Endodermal cell (in vitro differentiated cells): ENCODE measurements around the gene TEX2. TPM values are rescaled to one million over a fixed set of nuclear protein-coding genes. Genes with fewer than 3 reads are reported as not detected.

Source experiments
- DNase-seq: peaks from one replicate; pipeline ENCODE4 v3.0.0-alpha.2; 2017
- H3K27ac ChIP-seq: 2 replicates; pipeline ENCODE4 v1.5.1; 2013; ENCODE audit warnings: mild to moderate bottlenecking, low read depth, low read length, moderate library complexity
- H3K27me3 ChIP-seq: 2 replicates; pipeline ENCODE4 v1.6.1; 2013; ENCODE audit warnings: mild to moderate bottlenecking, low read length, moderate library complexity; ENCODE audit not compliant: insufficient read depth, control insufficient read depth, poor library complexity, severe bottlenecking
- H3K36me3 ChIP-seq: 2 replicates; pipeline ENCODE4 v1.7.0; 2013; ENCODE audit warnings: mild to moderate bottlenecking, low read length, moderate library complexity; ENCODE audit not compliant: control insufficient read depth, insufficient read depth
- H3K4me1 ChIP-seq: one replicate; pipeline ENCODE4 v1.7.0; 2013; ENCODE audit warnings: low read length; ENCODE audit not compliant: control insufficient read depth, insufficient read depth
- H3K4me3 ChIP-seq: 2 replicates; pipeline ENCODE4 v1.5.1; 2013; ENCODE audit warnings: mild to moderate bottlenecking, low read length, moderate library complexity
- H3K9ac ChIP-seq: 2 replicates; pipeline ENCODE4 v1.6.1; 2013; ENCODE audit warnings: mild to moderate bottlenecking, low read length, moderate library complexity; ENCODE audit not compliant: poor library complexity, severe bottlenecking; ENCODE audit errors: extremely low read depth
- H3K9me3 ChIP-seq: 2 replicates; pipeline ENCODE4 v1.6.1; 2013; ENCODE audit warnings: mild to moderate bottlenecking, low read length, moderate library complexity; ENCODE audit not compliant: control insufficient read depth
- H3K27ac Mint-ChIP-seq: 2 replicates; pipeline ENCODE4 v1.8.0; 2020; ENCODE audit warnings: mixed read lengths
- H3K27me3 Mint-ChIP-seq: 2 replicates; pipeline ENCODE4 v1.8.0; 2021; ENCODE audit warnings: mild to moderate bottlenecking, mixed read lengths; ENCODE audit not compliant: insufficient read depth
- H3K36me3 Mint-ChIP-seq: 2 replicates; pipeline ENCODE4 v1.8.0; 2020; ENCODE audit warnings: low read depth, mixed read lengths
- H3K4me1 Mint-ChIP-seq: 2 replicates; pipeline ENCODE4 v1.8.0; 2020; ENCODE audit warnings: mixed read lengths
- H3K4me3 Mint-ChIP-seq: 2 replicates; pipeline ENCODE4 v1.8.0; 2020; ENCODE audit warnings: mild to moderate bottlenecking, moderate library complexity, mixed read lengths
- H3K9me3 Mint-ChIP-seq: 2 replicates; pipeline ENCODE4 v1.8.0; 2020; ENCODE audit warnings: mild to moderate bottlenecking, mixed read lengths
- CTCF ChIP-seq: fragments of 200-600 bp; sonication (generic); conservative IDR thresholded peaks from 2 replicates; pipeline ENCODE4 v1.5.0; 2021; ENCODE audit warnings: antibody characterized with exemption, mild to moderate bottlenecking
- WGBS, 2 experiments: methylation state at CpG; one replicate each; pipeline versions ENCODE4 v1.1.5 to v1.1.7; 2013; ENCODE audit warnings: missing lambda C conversion rate in 2 of 2, mixed read lengths in 1 of 2; ENCODE audit not compliant: insufficient coverage in 1 of 2, insufficient read length in 1 of 2; 5-methylcytosine and 5-hydroxymethylcytosine counted together
- total RNA-seq, 2 donors: library from RNA; stranded (reverse); fragmentation: NEBNext Ultra II Directional in 1 of 2; extraction: Animal tissue kit (Norgen Biotek cat#: 25700) in 1 of 2; gene quantifications; 2 replicates in 1 of 2; 3 replicates in 1 of 2; pipeline ENCODE4 v1.2.1, GENCODE V29; 2021

Gene TEX2
- total RNA-seq, 2 donors from 2014 or later: 11.6 to 13.1 TPM

DNA sequence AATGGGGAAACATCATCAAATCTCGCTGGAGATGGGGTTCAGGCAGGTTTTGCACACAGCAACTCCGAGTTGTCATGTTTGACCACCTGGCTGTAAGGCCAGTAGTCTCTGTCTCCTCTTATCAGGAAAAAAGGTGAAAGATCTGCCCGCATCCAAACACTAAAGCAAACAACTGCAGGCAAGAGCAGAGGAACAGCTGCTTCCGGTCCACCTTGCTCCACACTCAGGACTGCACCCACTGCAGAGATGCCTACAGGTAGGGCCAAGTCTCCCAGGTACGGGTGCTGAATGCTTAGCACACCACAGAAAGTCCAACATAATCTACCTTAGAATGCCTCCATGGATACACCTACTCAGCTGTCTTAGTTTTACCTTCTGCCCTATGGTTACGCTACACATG is 7.3 kb downstream of the TEX2 start:
- no peaks in the 10 kb centered on the region for H3K9me3 ChIP-seq
- Mint-ChIP-seq H3K27me3 (peaks cover 4% of the 10 kb centered on the region), H3K9me3 (no peaks in the 10 kb centered on the region), H3K27ac (no peak overlapping the region), H3K4me1 (peaks cover 20% of the 10 kb centered on the region), H3K36me3 (no peaks in the 10 kb centered on the region), H3K4me3 (no peak overlapping the region)
- no peak overlapping the region for H3K9ac ChIP-seq
- H3K4me1 ChIP-seq: peaks cover 2% of the 10 kb centered on the region
- no peak overlapping the region for H3K27ac ChIP-seq
- WGBS, 2 experiments: 92 to 94% methylated on average over 2 to 6 of the region's 6 CpGs
- H3K36me3 ChIP-seq: no peaks in the 10 kb centered on the region
- TF ChIP-seq CTCF: no peak
- no peak overlapping the region for H3K4me3 ChIP-seq
- no peak for DNase-seq
- H3K27me3 ChIP-seq: no peaks in the 10 kb centered on the region

DNA sequence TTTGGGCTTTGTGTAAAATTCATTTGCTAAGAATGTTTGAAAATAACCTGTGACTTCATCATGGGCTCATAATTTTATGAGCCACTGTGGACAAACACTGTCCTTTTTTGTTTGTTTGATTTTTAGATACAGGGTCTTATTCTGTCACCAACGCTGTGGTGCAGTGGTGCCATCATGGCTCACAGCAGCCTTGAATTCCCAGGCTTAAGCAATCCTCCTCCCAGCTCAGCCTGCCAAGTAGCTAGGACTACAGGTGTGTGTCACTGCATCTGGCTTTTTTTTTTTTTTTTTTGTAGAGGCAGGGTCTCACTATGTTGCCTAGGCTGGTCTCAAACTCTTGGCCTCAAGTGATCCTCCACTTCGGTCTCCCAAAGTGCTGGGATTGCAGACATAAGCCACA is 8.3 kb downstream of the TEX2 start:
- no peak for TF ChIP-seq CTCF
- H3K9me3 ChIP-seq: no peaks in the 10 kb centered on the region
- Mint-ChIP-seq H3K4me1 (peaks cover 17% of the 10 kb centered on the region), H3K27ac (no peak overlapping the region), H3K36me3 (no peaks in the 10 kb centered on the region), H3K27me3 (no peaks in the 10 kb centered on the region), H3K4me3 (no peak overlapping the region), H3K9me3 (no peaks in the 10 kb centered on the region)
- WGBS, 2 experiments: 96 to 100% methylated on average over 1 to 2 of the region's 2 CpGs
- DNase-seq: no peak
- H3K4me3 ChIP-seq: no peak overlapping the region
- H3K27ac ChIP-seq: no peak overlapping the region
- H3K36me3 ChIP-seq: no peaks in the 10 kb centered on the region
- H3K9ac ChIP-seq: no peak overlapping the region
- H3K4me1 ChIP-seq: peaks cover 2% of the 10 kb centered on the region
- no peaks in the 10 kb centered on the region for H3K27me3 ChIP-seq

DNA sequence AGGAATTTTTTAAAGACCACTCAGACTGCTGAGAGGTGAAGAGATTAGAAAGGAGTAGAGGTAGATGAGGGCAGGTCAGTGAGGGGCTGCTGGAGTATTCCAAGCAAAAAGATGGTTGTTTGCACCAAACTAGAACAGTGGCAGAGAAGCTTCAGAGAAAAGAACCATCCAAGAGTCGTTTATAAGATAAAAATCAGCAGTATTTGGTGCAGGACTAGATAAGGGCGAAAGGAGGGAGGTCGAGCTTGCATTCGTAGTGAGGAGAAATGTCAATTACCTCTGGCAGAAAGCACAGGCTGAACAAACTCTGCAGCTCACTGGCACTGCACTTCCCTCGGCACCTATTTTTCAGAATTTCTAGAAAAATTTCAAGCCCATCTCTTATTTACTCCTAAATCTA is 9.6 kb downstream of the TEX2 start:
- H3K9me3 ChIP-seq: no peaks in the 10 kb centered on the region
- H3K36me3 Mint-ChIP-seq: no peaks in the 10 kb centered on the region
- no peaks in the 10 kb centered on the region for H3K9me3 Mint-ChIP-seq
- no peak overlapping the region for H3K4me3 Mint-ChIP-seq
- no peak for TF ChIP-seq CTCF
- DNase-seq: no peak
- H3K9ac ChIP-seq: no peak overlapping the region
- H3K4me1 ChIP-seq: no peaks in the 10 kb centered on the region
- no peak overlapping the region for H3K27ac Mint-ChIP-seq
- 85 to 91% methylated on average over 5 of the region's 5 CpGs for WGBS, 2 experiments
- H3K27me3 ChIP-seq: no peaks in the 10 kb centered on the region
- no peak overlapping the region for H3K4me3 ChIP-seq
- H3K4me1 Mint-ChIP-seq: peaks cover 10% of the 10 kb centered on the region
- H3K27ac ChIP-seq: no peak overlapping the region
- no peaks in the 10 kb centered on the region for H3K27me3 Mint-ChIP-seq
- H3K36me3 ChIP-seq: no peaks in the 10 kb centered on the region
